ENCODE results near the gene DELE1. TPM values are rescaled to one million over a fixed set of nuclear protein-coding genes. Genes with fewer than 3 reads are reported as not detected.
"Not testable (repeated sequence)": the region's sequence is repeated elsewhere in the genome, so short reads cannot be mapped to it uniquely, and the experiment has no call there.

DELE1 gene
- total RNA-seq, 4 donors from 2014 or later, result 57.3 to 87.5 (median 61.0) TPM

- DNase-seq (ENCODE audit: low spot score) (no peak), ATAC-seq (ENCODE audit: low FRiP score) (no peak)
- no peak for TF ChIP-seq CTCF (IDR thresholded peaks at IDR 0.05)
Measured at GRCh38 chr5:141916522-141916921, 7.1 kb upstream of the DELE1 start.

GRCh38 chr5:141917760-141918159 is 5.9 kb upstream of the DELE1 start:
- ATAC-seq (ENCODE audit: low FRiP score), result no peak
- no peak for DNase-seq (ENCODE audit: low spot score)
- no peak for TF ChIP-seq CTCF (IDR thresholded peaks at IDR 0.05)

GRCh38 chr5:141919218-141920119 is 4.2 kb upstream of the DELE1 start:
- TF ChIP-seq CTCF (IDR thresholded peaks at IDR 0.05), result no peak
- DNase-seq (ENCODE audit: low spot score) (no peak), ATAC-seq (ENCODE audit: low FRiP score) (no peak)

- DNase-seq (ENCODE audit: low spot score), result no peak
- no peak for ATAC-seq (ENCODE audit: low FRiP score)
- no peak for TF ChIP-seq CTCF (IDR thresholded peaks at IDR 0.05)
Measured at GRCh38 chr5:141920771-141921170, 2.9 kb upstream of the DELE1 start.

GRCh38 chr5:141922827-141923447 is 734 bp upstream of the DELE1 start:
- not testable (repeated sequence) for ATAC-seq (ENCODE audit: low FRiP score); DNase-seq (ENCODE audit: low spot score)

- ATAC-seq (ENCODE audit: low FRiP score) (no peak), DNase-seq (ENCODE audit: low spot score) (no peak)
- no peak for TF ChIP-seq CTCF (IDR thresholded peaks at IDR 0.05)
Measured at GRCh38 chr5:141926434-141926833, 2.8 kb downstream of the DELE1 start.

GRCh38 chr5:141928051-141928450 is 4.4 kb downstream of the DELE1 start:
- DNase-seq (ENCODE audit: low spot score) (no peak), ATAC-seq (ENCODE audit: low FRiP score) (no peak)
- TF ChIP-seq CTCF (IDR thresholded peaks at IDR 0.05), result no peak
